SK-N-SH (cell line): Measurements from ENCODE around the gene RIMS4. TPM values are rescaled to one million over a fixed set of nuclear protein-coding genes. Genes with fewer than 3 reads are reported as not detected.

ENCODE experiments used
- CTCF ChIA-PET: fragments of 300-600, 350-600 bp; formaldehyde crosslinking; extraction: SDS; loops from one replicate; lab custom pipeline; 2021; lab: Yijun Ruan, JAX
- POLR2A ChIA-PET: fragments of 350-600 bp; sonication (Branson Sonifier 250); formaldehyde crosslinking; extraction: SDS; loops from one replicate; lab custom pipeline; 2020; ENCODE audit warnings: antibody characterized with exemption, inconsistent platforms; lab: Yijun Ruan, JAX
- DNase-seq: peaks from one replicate; pipeline ENCODE4 v3.0.0; 2012
- H2AFZ ChIP-seq: fragments of 200-600 bp; sonication (generic); 2 replicates; pipeline ENCODE4 v1.8.1; 2016; ENCODE audit warnings: antibody characterized with exemption, mild to moderate bottlenecking, low read depth
- H3F3A ChIP-seq: fragments of 200-600 bp; sonication (generic); replicated peaks from 2 replicates; pipeline ENCODE3; 2016; ENCODE audit warnings: antibody characterized with exemption, mild to moderate bottlenecking; ENCODE audit not compliant: insufficient read depth
- H3K27ac ChIP-seq, 2 experiments: fragments of 200-500 bp in 1 of 2; fragments of 200-600 bp in 1 of 2; sonication (Bioruptor generic) in 1 of 2; sonication (generic), shearing (Covaris generic) in 1 of 2; 2 replicates each; pipeline versions ENCODE4 v1.5.1 to v1.6.1; 2014 to 2016; ENCODE audit warnings: low read depth in 2 of 2, inconsistent platforms in 1 of 2, low read length in 1 of 2, mild to moderate bottlenecking in 1 of 2, mixed read lengths in 1 of 2
- H3K27me3 ChIP-seq: fragments of 200-600 bp; sonication (generic), shearing (Covaris generic); 2 replicates; pipeline ENCODE4 v1.6.1; 2016; ENCODE audit warnings: mixed run types; ENCODE audit not compliant: insufficient read depth
- H3K36me3 ChIP-seq, 2 experiments: fragments of 200-500 bp in 1 of 2; fragments of 200-600 bp in 1 of 2; sonication (Bioruptor generic) in 1 of 2; sonication (generic) in 1 of 2; replicated peaks in 1 of 2; 2 replicates each; pipeline versions ENCODE3 to v1.5.1; 2014 to 2016; ENCODE audit warnings: low read length in 1 of 2, mild to moderate bottlenecking in 1 of 2; ENCODE audit not compliant: insufficient read depth in 2 of 2, control insufficient read depth in 1 of 2
- H3K4me1 ChIP-seq, 2 experiments: fragments of 200-500 bp in 1 of 2; fragments of 200-600 bp in 1 of 2; sonication (Bioruptor generic) in 1 of 2; sonication (generic), shearing (Covaris generic) in 1 of 2; 2 replicates each; pipeline versions ENCODE4 v1.5.1 to v1.6.1; 2014 to 2016; ENCODE audit warnings: low read depth in 1 of 2, low read length in 1 of 2, mixed run types in 1 of 2; ENCODE audit not compliant: insufficient read depth in 2 of 2, control insufficient read depth in 1 of 2
- H3K4me2 ChIP-seq: fragments of 200-600 bp; sonication (generic), shearing (Covaris generic); 2 replicates; pipeline ENCODE4 v1.6.1; 2017; ENCODE audit warnings: mixed run types
- H3K4me3 ChIP-seq, 2 experiments: fragments of 200-500 bp in 1 of 2; fragments of 200-600 bp in 1 of 2; sonication (Bioruptor generic) in 1 of 2; sonication (generic), shearing (Covaris generic) in 1 of 2; 2 replicates each; pipeline versions ENCODE4 v1.5.1 to v1.8.1; 2014 to 2016; ENCODE audit warnings: low read depth in 2 of 2, inconsistent platforms in 1 of 2, low read length in 1 of 2, mild to moderate bottlenecking in 1 of 2, mixed read lengths in 1 of 2, moderate library complexity in 1 of 2
- H3K79me2 ChIP-seq: fragments of 200-600 bp; sonication (generic); 2 replicates; pipeline ENCODE4 v1.8.1; 2017; ENCODE audit warnings: mild to moderate bottlenecking; ENCODE audit not compliant: insufficient read depth
- H3K9ac ChIP-seq: fragments of 200-600 bp; sonication (generic); 2 replicates; pipeline ENCODE4 v1.6.1; 2017; ENCODE audit warnings: mixed run types
- H3K9me2 ChIP-seq: fragments of 200-600 bp; sonication (generic); 2 replicates; pipeline ENCODE4 v1.6.1; 2017; ENCODE audit warnings: mixed run types
- H3K9me3 ChIP-seq: fragments of 200-600 bp; sonication (generic); 2 replicates; pipeline ENCODE4 v1.6.1; 2017; ENCODE audit warnings: mixed run types, mild to moderate bottlenecking, moderate library complexity
- H4K20me1 ChIP-seq: fragments of 200-600 bp; sonication (generic); 2 replicates; pipeline ENCODE4 v1.6.1; 2017; ENCODE audit warnings: mild to moderate bottlenecking, mixed run types; ENCODE audit not compliant: insufficient read depth
- CHD2 ChIP-seq: fragments of 150-350 bp; IDR thresholded peaks from 2 replicates; pipeline ENCODE4 v1.6.1; 2018; ENCODE audit warnings: low read length; ENCODE audit not compliant: partially characterized antibody
- ELF1 ChIP-seq: IDR thresholded peaks from 2 replicates; pipeline ENCODE4 v1.4.0; 2012
- FOSL2 ChIP-seq: IDR thresholded peaks from 2 replicates; pipeline ENCODE4 v1.4.0; 2012; ENCODE audit warnings: low read depth, mild to moderate bottlenecking, moderate library complexity, borderline replicate concordance
- GABPA ChIP-seq: IDR thresholded peaks from 2 replicates; pipeline ENCODE4 v1.4.0; 2012; ENCODE audit warnings: low read depth, mild to moderate bottlenecking
- IRF3 ChIP-seq: fragments of 150-350 bp; IDR thresholded peaks from 2 replicates; pipeline ENCODE4 v1.6.1; 2016; ENCODE audit warnings: mild to moderate bottlenecking, low read depth, low read length
- JUND ChIP-seq: IDR thresholded peaks from 2 replicates; pipeline ENCODE4 v1.4.0; 2012
- MAX ChIP-seq: IDR thresholded peaks from 2 replicates; pipeline ENCODE4 v1.4.0; 2012; ENCODE audit warnings: low read depth
- MEF2A ChIP-seq: IDR thresholded peaks from 2 replicates; pipeline ENCODE4 v1.4.0; 2012; ENCODE audit warnings: low read depth, borderline replicate concordance
- NRF1 ChIP-seq: IDR thresholded peaks from 2 replicates; pipeline ENCODE4 v1.6.1; 2012; ENCODE audit warnings: low read depth, mild to moderate bottlenecking, low read length
- POLR2AphosphoS5 ChIP-seq: IDR thresholded peaks from 2 replicates; pipeline ENCODE4 v1.6.1; 2012; ENCODE audit warnings: low read depth, low read length
- TAF1 ChIP-seq: IDR thresholded peaks from 2 replicates; pipeline ENCODE4 v1.6.1; 2012; ENCODE audit warnings: low read depth, mild to moderate bottlenecking, low read length, moderate library complexity, borderline replicate concordance
- USF1 ChIP-seq: IDR thresholded peaks from 2 replicates; pipeline ENCODE4 v1.4.0; 2012; ENCODE audit warnings: low read depth, borderline replicate concordance
- WGBS: methylation state at CpG from one replicate; pipeline ENCODE4 v1.1.6; 2017; ENCODE audit warnings: low lambda C conversion rate; 5-methylcytosine and 5-hydroxymethylcytosine counted together
- polyA plus RNA-seq, 3 experiments: library from polyadenylated mRNA; depleted of rRNA; stranded (reverse); fragments of >200 nt; gene quantifications; 2 replicates each; pipeline ENCODE4 v1.2.3, GENCODE V29; 2012
- TF ChIP-seq, protein P1 (sequence below): IDR thresholded peaks from 2 replicates; pipeline ENCODE4 v1.4.0; 2012; ENCODE audit warnings: low read depth, borderline replicate concordance

Gene RIMS4
- polyA plus RNA-seq, 1 of the 3 experiments (the other 2 are of a cell fraction) = 0.13 TPM

GRCh38 chr20:44817143-44817910 lies 7.0 kb upstream of the RIMS4 start (continued):
- no peak for TF ChIP-seq FOSL2
- no peak for TF ChIP-seq ELF1
- no peak for TF ChIP-seq POLR2AphosphoS5
- TF ChIP-seq MAX = no peak
- TF ChIP-seq GABPA = no peak
- TF ChIP-seq, all 33 proteins: peak for 0

- CTCF ChIA-PET = no interaction called here
Observed at GRCh38 chr20:44814937-44815336, 4.6 kb upstream of the RIMS4 start.

GRCh38 chr20:44811150-44811685 lies 872 bp upstream of the RIMS4 start:
- ChIA-PET CTCF (interaction anchor here (1.1 to 2.5 kb wide), 5 partner anchors 24 to 128 kb away, joined by 3 to 12 read pairs (median 4); no protein-coding TSS in a partner anchor), POLR2A (no interaction called here)
- no peaks in the 10 kb centered on the region for H3K9me3 ChIP-seq
- no peaks in the 10 kb centered on the region for H3F3A ChIP-seq
- H3K4me2 ChIP-seq = no peak overlapping the region
- H3K27me3 ChIP-seq = peaks cover 47% of the 10 kb centered on the region
- H3K36me3 ChIP-seq = no peaks in the 10 kb centered on the region
- H3K9ac ChIP-seq = no peak overlapping the region
- TF ChIP-seq JUND (no peak), MAX (no peak), IRF3 (no peak), TAF1 (no peak), NRF1 (no peak), FOSL2 (no peak), MEF2A (no peak), USF1 (no peak)
- TF ChIP-seq, protein P1, sequence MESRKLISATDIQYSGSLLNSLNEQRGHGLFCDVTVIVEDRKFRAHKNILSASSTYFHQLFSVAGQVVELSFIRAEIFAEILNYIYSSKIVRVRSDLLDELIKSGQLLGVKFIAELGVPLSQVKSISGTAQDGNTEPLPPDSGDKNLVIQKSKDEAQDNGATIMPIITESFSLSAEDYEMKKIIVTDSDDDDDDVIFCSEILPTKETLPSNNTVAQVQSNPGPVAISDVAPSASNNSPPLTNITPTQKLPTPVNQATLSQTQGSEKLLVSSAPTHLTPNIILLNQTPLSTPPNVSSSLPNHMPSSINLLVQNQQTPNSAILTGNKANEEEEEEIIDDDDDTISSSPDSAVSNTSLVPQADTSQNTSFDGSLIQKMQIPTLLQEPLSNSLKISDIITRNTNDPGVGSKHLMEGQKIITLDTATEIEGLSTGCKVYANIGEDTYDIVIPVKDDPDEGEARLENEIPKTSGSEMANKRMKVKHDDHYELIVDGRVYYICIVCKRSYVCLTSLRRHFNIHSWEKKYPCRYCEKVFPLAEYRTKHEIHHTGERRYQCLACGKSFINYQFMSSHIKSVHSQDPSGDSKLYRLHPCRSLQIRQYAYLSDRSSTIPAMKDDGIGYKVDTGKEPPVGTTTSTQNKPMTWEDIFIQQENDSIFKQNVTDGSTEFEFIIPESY = no peak
- H3K79me2 ChIP-seq = no peaks in the 10 kb centered on the region
- H3K27ac ChIP-seq = no peak overlapping the region; a peak in 1 of 4 replicates
- H3K9me2 ChIP-seq = no peaks in the 10 kb centered on the region
- no peak overlapping the region for H3K4me3 ChIP-seq
- 81% methylated on average over 10 of the region's 15 CpGs for WGBS
- DNase-seq = no peak
- no peaks in the 10 kb centered on the region for H4K20me1 ChIP-seq
- H3K4me1 ChIP-seq = peaks cover 0 to 32% of the 10 kb centered on the region in 2 experiments; a peak in 2 of 4 replicates
- H2AFZ ChIP-seq = no peak overlapping the region

More at GRCh38 chr20:44814937-44815336, 4.6 kb upstream of the RIMS4 start:
- Histone ChIP-seq H3K79me2 (no peaks in the 10 kb centered on the region), H3K9me2 (no peaks in the 10 kb centered on the region), H3K27me3 (peaks cover 18% of the 10 kb centered on the region; the same call in 1 of the 2 replicates), H3K27ac (no peak overlapping the region), H2AFZ (no peak overlapping the region), H4K20me1 (no peaks in the 10 kb centered on the region), H3F3A (no peaks in the 10 kb centered on the region), H3K4me1 (peaks cover 0 to 3% of the 10 kb centered on the region in 2 experiments; a peak in 1 of 4 replicates), H3K9ac (no peak overlapping the region), H3K4me3 (no peak overlapping the region), H3K4me2 (no peak overlapping the region), H3K9me3 (no peaks in the 10 kb centered on the region), H3K36me3 (no peaks in the 10 kb centered on the region)
- TF ChIP-seq CHD2 = no peak
- no peak for DNase-seq
- POLR2A ChIA-PET = no interaction called here
- WGBS = 50% methylated on average over 5 of the region's 5 CpGs
